ENCODE results near the gene SEMA3D.

DNA sequence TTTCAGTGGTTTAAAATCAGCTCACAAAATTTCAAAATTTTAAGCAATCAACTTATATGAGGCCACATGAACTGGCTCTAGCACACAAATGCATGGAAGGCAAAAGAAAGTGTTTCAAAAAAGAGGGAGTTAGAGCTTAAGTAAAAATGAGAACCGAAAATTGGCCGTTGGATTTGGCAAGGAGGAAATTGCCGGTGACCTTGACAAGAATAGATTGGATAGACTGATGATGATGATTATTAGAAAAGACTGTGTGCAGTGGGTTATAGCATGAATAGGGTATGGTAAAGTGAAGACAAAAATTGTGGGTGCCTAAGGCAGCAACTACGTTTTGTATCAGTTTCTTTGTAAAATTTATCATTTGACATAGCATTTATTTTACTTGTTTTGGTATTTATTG, 175.7 kb downstream of the SEMA3D start:
- TF ChIP-seq, protein P1, sequence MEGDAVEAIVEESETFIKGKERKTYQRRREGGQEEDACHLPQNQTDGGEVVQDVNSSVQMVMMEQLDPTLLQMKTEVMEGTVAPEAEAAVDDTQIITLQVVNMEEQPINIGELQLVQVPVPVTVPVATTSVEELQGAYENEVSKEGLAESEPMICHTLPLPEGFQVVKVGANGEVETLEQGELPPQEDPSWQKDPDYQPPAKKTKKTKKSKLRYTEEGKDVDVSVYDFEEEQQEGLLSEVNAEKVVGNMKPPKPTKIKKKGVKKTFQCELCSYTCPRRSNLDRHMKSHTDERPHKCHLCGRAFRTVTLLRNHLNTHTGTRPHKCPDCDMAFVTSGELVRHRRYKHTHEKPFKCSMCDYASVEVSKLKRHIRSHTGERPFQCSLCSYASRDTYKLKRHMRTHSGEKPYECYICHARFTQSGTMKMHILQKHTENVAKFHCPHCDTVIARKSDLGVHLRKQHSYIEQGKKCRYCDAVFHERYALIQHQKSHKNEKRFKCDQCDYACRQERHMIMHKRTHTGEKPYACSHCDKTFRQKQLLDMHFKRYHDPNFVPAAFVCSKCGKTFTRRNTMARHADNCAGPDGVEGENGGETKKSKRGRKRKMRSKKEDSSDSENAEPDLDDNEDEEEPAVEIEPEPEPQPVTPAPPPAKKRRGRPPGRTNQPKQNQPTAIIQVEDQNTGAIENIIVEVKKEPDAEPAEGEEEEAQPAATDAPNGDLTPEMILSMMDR (IDR thresholded peaks at IDR 0.05; ENCODE audit: low read depth, low read length): no peak
- TF ChIP-seq, protein P2, sequence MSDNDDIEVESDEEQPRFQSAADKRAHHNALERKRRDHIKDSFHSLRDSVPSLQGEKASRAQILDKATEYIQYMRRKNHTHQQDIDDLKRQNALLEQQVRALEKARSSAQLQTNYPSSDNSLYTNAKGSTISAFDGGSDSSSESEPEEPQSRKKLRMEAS (IDR thresholded peaks at IDR 0.05; ENCODE audit: low read depth, low read length): no peak
- TF ChIP-seq POLR2A (IDR thresholded peaks at IDR 0.05; ENCODE audit: extremely low read depth, insufficient read length): no peak
